Heart left ventricle (tissue), 16 donors: Measurements from ENCODE around the gene VMP1. TPM values are rescaled to one million over a fixed set of nuclear protein-coding genes. Genes with fewer than 3 reads are reported as not detected.

Source experiments
- ATAC-seq, 4 donors: fragments of 200-7000 bp; cut with Tn5 transposase; one replicate each; pipeline ENCODE4 v1.9.1; 2020 to 2022; ENCODE audit warnings: moderate library complexity in 4 of 4, mild to moderate bottlenecking in 3 of 4, moderate number of reproducible peaks in 1 of 4
- DNase-seq, 5 donors: peaks; one replicate each; pipeline ENCODE4 v3.0.0-alpha.2; 2020
- H3K27ac ChIP-seq, 12 donors: fragments of 200-600 bp; sonication (generic) in 4 of 12; one replicate each; pipeline versions ENCODE4 v1.5.0 to v1.8.0; 2016 to 2022; ENCODE audit warnings: mild to moderate bottlenecking in 2 of 12
- H3K27me3 ChIP-seq, 9 donors: fragments of 200-600 bp; sonication (generic) in 2 of 9; one replicate each; pipeline versions ENCODE4 v1.5.1 to v1.8.0; 2016 to 2022; ENCODE audit warnings: mild to moderate bottlenecking in 3 of 9
- H3K36me3 ChIP-seq, 9 donors: fragments of 200-600 bp; sonication (generic) in 2 of 9; one replicate each; pipeline versions ENCODE4 v1.5.0 to v1.8.0; 2018 to 2022; ENCODE audit warnings: mild to moderate bottlenecking in 2 of 9
- H3K4me1 ChIP-seq, 12 donors: fragments of 200-600 bp; sonication (generic) in 4 of 12; one replicate each; pipeline versions ENCODE4 v1.5.0 to v1.8.0; 2016 to 2022; ENCODE audit warnings: mild to moderate bottlenecking in 3 of 12
- H3K4me3 ChIP-seq, 12 donors: fragments of 200-600 bp; sonication (generic) in 4 of 12; one replicate each; pipeline versions ENCODE4 v1.5.0 to v1.8.0; 2017 to 2022; ENCODE audit warnings: mild to moderate bottlenecking in 9 of 12, moderate library complexity in 4 of 12
- H3K9me3 ChIP-seq, 12 donors: fragments of 200-600 bp; sonication (generic) in 4 of 12; one replicate each; pipeline versions ENCODE4 v1.5.0 to v1.8.0; 2016 to 2022; ENCODE audit warnings: mild to moderate bottlenecking in 1 of 12
- POLR2A ChIP-seq, 2 donors: fragments of 450-650 bp; IDR thresholded peaks; one replicate each; pipeline ENCODE4 v1.6.1; 2017; ENCODE audit warnings: antibody characterized with exemption in 2 of 2, mild to moderate bottlenecking in 2 of 2, moderate library complexity in 2 of 2
- WGBS, 4 donors: extraction: QIAGEN DNeasy Blood & Tissue Kit in 2 of 4; methylation state at CpG; one replicate each; pipeline versions ENCODE4 v1.1.5 to v1.1.7; 2013 to 2018; 5-methylcytosine and 5-hydroxymethylcytosine counted together
- intact Hi-C, 10 donors: fragments of 100-400 bp; cut with DNase I; formaldehyde crosslinking; loops; one replicate each; pipeline versions ENCODE4 v1.11.1 to v1.14.2; 2022
- polyA plus RNA-seq, 2 donors: library from polyadenylated mRNA; stranded (reverse); fragments of 200-250 nt; gene quantifications; one replicate each; pipeline ENCODE4 v1.2.3, GENCODE V29; 2013
- total RNA-seq, 9 donors: library from RNA; depleted of rRNA in 2 of 9; stranded (reverse); fragments of >200 nt in 2 of 9; fragmentation: NEBNext Ultra II Directional in 3 of 9; extraction: Animal tissue kit (Norgen Biotek cat#: 25700) in 3 of 9; gene quantifications; one replicate each; pipeline versions ENCODE4 v1.1.0 to v1.2.4, GENCODE V29; 2016 to 2023
- TF ChIP-seq, protein P1 (sequence below), 12 donors: fragments of 200-600 bp; sonication (generic) in 4 of 12; IDR thresholded peaks; one replicate each; pipeline versions ENCODE4 v1.5.0 to v1.8.0; 2018 to 2022; ENCODE audit warnings: antibody characterized with exemption in 12 of 12, mild to moderate bottlenecking in 5 of 12
- donor health status: ischemic (EF 13 %, LVEDD 7.1; RV severe dilation, severe dysfunction).
- donor health status: healthy with polysubstance abuse.
- donor health status: DM: no; HTN: yes; CAD: no.
- donor health status: DM: no; HTN: no; CAD: no.
- donor health status: ischemic (EF 25% LVEDD 6.9; RV normal size, moderate dysfunction).
- donor health status: ischemic (EF 25% LVEDD 5.7; RV mildly dilated, moderate dysfunction).
- donor health status: healthy.
- donor health status: DM: yes; HTN: yes; CAD: no.
- donor health status: ischemic (EF 35%, LVEDD 5.7; RV mildly dilated, moderate dysfunction).
- donor health status: nonischemic (EF 11% LVEDD 7.7; RV severe dilation, severe dysfunction).
- donor health status: DM: yes; HTN: yes; CAD: no.
- donor health status: PGD.
- donor health status: ischemic (EF 29% LVEDD 5.4; RV normal size, mild dysfunction).
- donor health status: nonischemic (EF 23%, LVEDD 6.1; RV moderate dilation, normal function).

The VMP1 gene
- total and polyA plus RNA-seq, 11 donors = 19.3 to 181 (median 50.1) TPM

DNA sequence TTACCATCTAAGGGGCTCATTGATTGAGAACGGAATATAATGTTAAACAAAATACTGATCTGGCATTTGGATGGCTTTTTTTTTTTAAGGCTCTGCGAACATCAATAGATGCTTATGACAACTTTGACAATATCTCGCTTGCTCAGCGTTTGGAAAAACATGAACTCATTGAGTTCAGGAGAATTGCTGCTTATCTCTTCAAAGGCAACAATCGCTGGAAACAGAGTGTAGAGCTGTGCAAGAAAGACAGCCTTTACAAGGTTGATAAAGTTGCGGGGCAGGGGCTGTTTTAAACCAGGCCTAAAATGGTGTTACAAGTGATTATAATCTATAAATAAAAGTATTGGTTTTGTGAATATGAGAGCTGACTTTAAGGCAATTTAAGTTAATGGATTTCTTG lies 22.5 kb upstream of the VMP1 start:
- intact Hi-C loops = loop anchor here in 3 of 10 donors (5.0 to 10.0 kb wide), 3 partner anchors 33 to 370 kb away; no protein-coding TSS in a partner anchor
- Histone ChIP-seq H3K4me3 (no peak overlapping the region), H3K4me1 (peaks cover 0 to 5% (median 0%) of the 10 kb centered on the region in 12 donors), H3K27me3 (no peaks in the 10 kb centered on the region), H3K9me3 (no peaks in the 10 kb centered on the region), H3K36me3 (peaks cover 0 to 100% (median 98%) of the 10 kb centered on the region in 9 donors), H3K27ac (no peak overlapping the region)
- no peak for ATAC-seq
- DNase-seq = no peak
- WGBS, 4 donors = 74 to 81% (median 75%) methylated on average over 6 of the region's 6 CpGs
- TF ChIP-seq, protein P1, sequence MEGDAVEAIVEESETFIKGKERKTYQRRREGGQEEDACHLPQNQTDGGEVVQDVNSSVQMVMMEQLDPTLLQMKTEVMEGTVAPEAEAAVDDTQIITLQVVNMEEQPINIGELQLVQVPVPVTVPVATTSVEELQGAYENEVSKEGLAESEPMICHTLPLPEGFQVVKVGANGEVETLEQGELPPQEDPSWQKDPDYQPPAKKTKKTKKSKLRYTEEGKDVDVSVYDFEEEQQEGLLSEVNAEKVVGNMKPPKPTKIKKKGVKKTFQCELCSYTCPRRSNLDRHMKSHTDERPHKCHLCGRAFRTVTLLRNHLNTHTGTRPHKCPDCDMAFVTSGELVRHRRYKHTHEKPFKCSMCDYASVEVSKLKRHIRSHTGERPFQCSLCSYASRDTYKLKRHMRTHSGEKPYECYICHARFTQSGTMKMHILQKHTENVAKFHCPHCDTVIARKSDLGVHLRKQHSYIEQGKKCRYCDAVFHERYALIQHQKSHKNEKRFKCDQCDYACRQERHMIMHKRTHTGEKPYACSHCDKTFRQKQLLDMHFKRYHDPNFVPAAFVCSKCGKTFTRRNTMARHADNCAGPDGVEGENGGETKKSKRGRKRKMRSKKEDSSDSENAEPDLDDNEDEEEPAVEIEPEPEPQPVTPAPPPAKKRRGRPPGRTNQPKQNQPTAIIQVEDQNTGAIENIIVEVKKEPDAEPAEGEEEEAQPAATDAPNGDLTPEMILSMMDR (IDR thresholded peaks at IDR 0.05) = no peak
- no peak for TF ChIP-seq POLR2A (IDR thresholded peaks at IDR 0.05)

DNA sequence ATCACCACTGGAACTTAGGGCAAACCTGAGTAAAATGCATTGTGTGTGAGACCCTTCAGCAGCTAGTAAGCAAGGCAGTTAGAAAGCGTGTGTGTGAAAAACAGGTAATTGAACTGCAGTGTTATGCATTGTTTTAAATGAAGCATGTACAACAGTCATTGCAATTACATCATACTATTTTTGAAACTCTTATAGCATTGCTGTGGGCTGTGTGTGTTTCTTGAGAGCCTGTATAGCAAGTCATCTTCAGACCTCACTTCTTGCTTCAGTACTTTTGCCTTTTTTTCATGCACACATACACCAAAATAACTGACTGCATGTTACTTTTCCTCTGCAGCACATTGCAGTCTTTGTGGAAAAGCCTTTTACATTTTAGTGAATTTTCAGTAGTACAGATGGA lies 19.4 kb upstream of the VMP1 start:
- no peak for DNase-seq
- no peaks in the 10 kb centered on the region for H3K27me3 ChIP-seq
- H3K4me1 ChIP-seq = peaks cover 0 to 3% (median 0%) of the 10 kb centered on the region in 12 donors
- no peaks in the 10 kb centered on the region for H3K9me3 ChIP-seq
- 79 to 92% (median 87%) methylated on average over 1 of the region's 1 CpG for WGBS, 4 donors
- H3K36me3 ChIP-seq = peaks cover 0 to 100% (median 98%) of the 10 kb centered on the region in 9 donors
- peak overlapping the region in 1 of 12 donors; percentile 0 for H3K27ac ChIP-seq
- TF ChIP-seq POLR2A (IDR thresholded peaks at IDR 0.05) = no peak
- peak in 1 of 4 donors; percentile 20 for ATAC-seq
- intact Hi-C loops = loop anchor here in 3 of 10 donors (5.0 to 10.0 kb wide), 3 partner anchors 36 to 367 kb away; no protein-coding TSS in a partner anchor
- H3K4me3 ChIP-seq = no peak overlapping the region

DNA sequence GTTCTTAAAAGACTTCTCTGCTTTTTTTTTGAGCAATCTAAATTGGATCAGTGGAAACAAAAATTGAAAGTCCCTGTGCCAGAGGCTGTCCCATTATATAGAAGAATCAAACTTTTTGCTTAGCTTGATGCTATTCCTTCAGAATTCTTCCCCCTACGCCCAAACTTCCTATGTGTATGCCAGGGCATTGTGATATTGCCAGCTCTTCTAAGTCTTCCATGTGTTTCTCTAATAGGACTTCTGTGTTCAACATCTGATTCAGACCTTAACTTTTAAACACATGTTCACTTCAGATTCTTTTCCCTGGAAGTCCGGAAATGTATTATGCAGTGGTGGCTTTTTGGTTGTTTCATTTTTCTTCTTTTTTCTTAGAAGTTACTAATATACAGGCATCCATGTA lies 19.0 kb upstream of the VMP1 start:
- H3K36me3 ChIP-seq = peaks cover 0 to 100% (median 98%) of the 10 kb centered on the region in 9 donors
- WGBS, 4 donors = 53 to 78% (median 58%) methylated on average over 2 of the region's 2 CpGs
- no peak for ATAC-seq

DNA sequence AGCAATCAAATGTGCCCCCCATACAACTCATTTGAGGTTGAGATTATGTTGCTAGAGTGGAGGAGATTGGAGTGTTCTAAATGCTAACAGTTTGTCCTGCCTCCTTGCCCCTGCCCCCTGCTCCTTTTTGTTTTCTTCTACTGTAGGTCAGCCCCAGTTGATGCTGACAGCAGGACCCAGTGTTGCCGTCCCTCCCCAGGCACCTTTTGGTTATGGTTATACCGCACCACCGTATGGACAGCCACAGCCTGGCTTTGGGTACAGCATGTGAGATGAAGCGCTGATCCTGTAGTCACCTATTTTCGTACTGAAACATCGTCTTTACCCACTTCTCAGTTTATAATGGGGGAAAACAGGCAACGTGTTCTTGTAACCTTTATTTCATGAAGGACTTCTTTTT lies 13.9 kb upstream of the VMP1 start:
- 88 to 93% (median 91%) methylated on average over 7 of the region's 7 CpGs for WGBS, 4 donors
- ATAC-seq = no peak
- intact Hi-C loops = loop anchor here in 1 of 10 donors (5.0 kb wide), 1 partner anchor 36 kb away; no protein-coding TSS in a partner anchor

More for the DNA sequence above, 19.0 kb upstream of the VMP1 start:
- Histone ChIP-seq H3K27me3 (no peaks in the 10 kb centered on the region), H3K9me3 (no peaks in the 10 kb centered on the region), H3K27ac (peak overlapping the region in 1 of 12 donors; percentile 0), H3K4me3 (no peak overlapping the region), H3K4me1 (peaks cover 0 to 3% (median 0%) of the 10 kb centered on the region in 12 donors)
- DNase-seq = no peak
- TF ChIP-seq, protein P1 (IDR thresholded peaks at IDR 0.05) = no peak
- no peak for TF ChIP-seq POLR2A (IDR thresholded peaks at IDR 0.05)
- intact Hi-C loops = loop anchor here in 3 of 10 donors (5.0 to 10.0 kb wide), 3 partner anchors 36 to 366 kb away; no protein-coding TSS in a partner anchor

More for the DNA sequence above, 13.9 kb upstream of the VMP1 start:
- Histone ChIP-seq H3K9me3 (no peaks in the 10 kb centered on the region), H3K36me3 (peaks cover 0 to 100% (median 99%) of the 10 kb centered on the region in 9 donors), H3K27me3 (no peaks in the 10 kb centered on the region), H3K4me3 (no peak overlapping the region), H3K27ac (no peak overlapping the region), H3K4me1 (peaks cover 0 to 9% (median 0%) of the 10 kb centered on the region in 12 donors)
- DNase-seq = no peak
- TF ChIP-seq, protein P1 (IDR thresholded peaks at IDR 0.05) = no peak
- TF ChIP-seq POLR2A (IDR thresholded peaks at IDR 0.05) = no peak
